Measurements from ENCODE around the gene BEND4.

The BEND4 gene

DNA sequence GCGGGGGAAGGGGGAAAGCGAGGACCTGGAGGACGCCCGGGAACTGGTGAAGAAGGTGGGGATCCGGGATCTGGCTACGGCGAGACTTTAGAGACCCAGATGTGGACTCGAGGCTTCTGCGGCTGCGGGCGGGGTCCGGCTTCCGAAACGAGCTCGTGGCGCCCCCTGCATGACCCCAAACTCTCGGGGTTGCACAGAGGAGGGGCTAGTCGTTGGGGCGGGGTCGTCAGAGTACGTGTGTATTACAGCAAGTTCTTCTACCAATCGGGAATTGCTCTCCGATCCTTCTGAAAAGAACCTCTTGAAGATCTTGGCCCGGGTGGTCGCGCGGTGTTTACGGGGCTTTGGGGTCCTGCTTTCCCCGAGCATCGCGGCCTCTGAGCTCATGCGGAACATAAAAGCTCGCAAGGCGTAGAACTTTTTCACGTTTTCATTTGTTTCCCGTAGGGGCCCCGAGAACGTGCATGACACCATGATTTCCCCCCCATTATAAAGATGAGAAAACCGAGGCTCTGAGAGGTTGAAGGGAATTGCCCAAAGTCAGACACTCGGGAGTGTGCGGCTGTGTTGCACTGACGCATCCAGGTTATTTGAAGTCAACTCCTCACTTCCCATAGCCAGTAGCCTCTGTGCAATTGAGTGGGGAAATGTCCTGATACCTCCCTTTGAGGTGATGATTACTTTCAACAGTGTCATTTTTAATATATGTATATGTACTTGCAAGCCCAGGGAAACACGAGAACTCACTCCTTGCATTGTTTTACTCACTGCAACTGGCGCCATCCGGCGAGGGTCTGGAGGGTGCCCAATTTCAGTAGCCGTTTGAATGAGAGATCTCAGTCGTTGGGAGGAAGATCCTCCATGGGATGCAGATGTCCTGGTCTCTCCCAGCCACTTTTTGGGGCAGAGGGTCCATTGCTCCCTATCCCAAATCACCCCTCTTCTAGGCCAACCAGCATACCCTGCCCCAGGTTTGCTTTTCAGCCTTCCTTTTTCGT, at the start of gene BEND4:
Gene BEND4 (minus strand): TSS at position 149 of the 998 bp plus-strand sequence. CDS start 512 bp downstream, outside the sequence.
- ATAC-seq: no peak

DNA sequence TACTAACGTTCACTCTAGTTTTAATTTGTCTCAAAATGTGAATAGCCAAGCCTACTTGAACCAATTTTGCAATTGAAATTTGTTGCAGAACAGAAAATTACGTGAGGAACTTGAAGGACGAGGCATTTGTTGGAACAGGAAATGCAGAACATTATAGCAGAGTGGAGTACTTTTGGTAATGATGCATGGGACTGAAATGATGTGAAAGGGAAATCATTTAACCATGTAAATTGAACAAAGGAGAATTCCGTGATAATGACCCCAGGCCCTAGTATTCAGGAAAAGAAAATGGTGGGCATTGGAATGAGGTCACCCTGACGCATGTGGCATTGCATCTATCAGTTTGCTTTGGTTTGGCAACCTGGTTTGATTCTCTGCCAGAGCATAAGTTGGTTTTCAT, 44.9 kb upstream of the BEND4 start:
- TF ChIP-seq ARNTL (CRISPR knock-in tag; IDR thresholded peaks at IDR 0.05; ENCODE audit: borderline replicate concordance, low read depth) (no peak), ISL1 (CRISPR knock-in tag; IDR thresholded peaks at IDR 0.05) (no peak), ZC3H10 (CRISPR knock-in tag; IDR thresholded peaks at IDR 0.05) (no peak), CSDC2 (CRISPR knock-in tag; IDR thresholded peaks at IDR 0.05) (no peak), ZNF565 (CRISPR knock-in tag; conservative IDR thresholded peaks at IDR 0.05; ENCODE audit: low read depth) (no peak), TCF4 (CRISPR knock-in tag; IDR thresholded peaks at IDR 0.05; ENCODE audit: borderline replicate concordance) (no peak), PPARA (CRISPR knock-in tag; IDR thresholded peaks at IDR 0.05; ENCODE audit: borderline replicate concordance) (no peak), ZFP3 (CRISPR knock-in tag; IDR thresholded peaks at IDR 0.05) (no peak), SNAI2 (CRISPR knock-in tag; IDR thresholded peaks at IDR 0.05) (no peak)
- TF ChIP-seq, protein P1, sequence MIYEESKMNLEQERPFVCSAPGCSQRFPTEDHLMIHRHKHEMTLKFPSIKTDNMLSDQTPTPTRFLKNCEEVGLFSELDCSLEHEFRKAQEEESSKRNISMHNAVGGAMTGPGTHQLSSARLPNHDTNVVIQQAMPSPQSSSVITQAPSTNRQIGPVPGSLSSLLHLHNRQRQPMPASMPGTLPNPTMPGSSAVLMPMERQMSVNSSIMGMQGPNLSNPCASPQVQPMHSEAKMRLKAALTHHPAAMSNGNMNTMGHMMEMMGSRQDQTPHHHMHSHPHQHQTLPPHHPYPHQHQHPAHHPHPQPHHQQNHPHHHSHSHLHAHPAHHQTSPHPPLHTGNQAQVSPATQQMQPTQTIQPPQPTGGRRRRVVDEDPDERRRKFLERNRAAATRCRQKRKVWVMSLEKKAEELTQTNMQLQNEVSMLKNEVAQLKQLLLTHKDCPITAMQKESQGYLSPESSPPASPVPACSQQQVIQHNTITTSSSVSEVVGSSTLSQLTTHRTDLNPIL (CRISPR knock-in tag; IDR thresholded peaks at IDR 0.05; ENCODE audit: low read depth): no peak
- TF ChIP-seq, protein P2, sequence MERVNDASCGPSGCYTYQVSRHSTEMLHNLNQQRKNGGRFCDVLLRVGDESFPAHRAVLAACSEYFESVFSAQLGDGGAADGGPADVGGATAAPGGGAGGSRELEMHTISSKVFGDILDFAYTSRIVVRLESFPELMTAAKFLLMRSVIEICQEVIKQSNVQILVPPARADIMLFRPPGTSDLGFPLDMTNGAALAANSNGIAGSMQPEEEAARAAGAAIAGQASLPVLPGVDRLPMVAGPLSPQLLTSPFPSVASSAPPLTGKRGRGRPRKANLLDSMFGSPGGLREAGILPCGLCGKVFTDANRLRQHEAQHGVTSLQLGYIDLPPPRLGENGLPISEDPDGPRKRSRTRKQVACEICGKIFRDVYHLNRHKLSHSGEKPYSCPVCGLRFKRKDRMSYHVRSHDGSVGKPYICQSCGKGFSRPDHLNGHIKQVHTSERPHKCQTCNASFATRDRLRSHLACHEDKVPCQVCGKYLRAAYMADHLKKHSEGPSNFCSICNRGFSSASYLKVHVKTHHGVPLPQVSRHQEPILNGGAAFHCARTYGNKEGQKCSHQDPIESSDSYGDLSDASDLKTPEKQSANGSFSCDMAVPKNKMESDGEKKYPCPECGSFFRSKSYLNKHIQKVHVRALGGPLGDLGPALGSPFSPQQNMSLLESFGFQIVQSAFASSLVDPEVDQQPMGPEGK (CRISPR knock-in tag; IDR thresholded peaks at IDR 0.05; ENCODE audit: borderline replicate concordance): no peak
- TF ChIP-seq, protein P3, sequence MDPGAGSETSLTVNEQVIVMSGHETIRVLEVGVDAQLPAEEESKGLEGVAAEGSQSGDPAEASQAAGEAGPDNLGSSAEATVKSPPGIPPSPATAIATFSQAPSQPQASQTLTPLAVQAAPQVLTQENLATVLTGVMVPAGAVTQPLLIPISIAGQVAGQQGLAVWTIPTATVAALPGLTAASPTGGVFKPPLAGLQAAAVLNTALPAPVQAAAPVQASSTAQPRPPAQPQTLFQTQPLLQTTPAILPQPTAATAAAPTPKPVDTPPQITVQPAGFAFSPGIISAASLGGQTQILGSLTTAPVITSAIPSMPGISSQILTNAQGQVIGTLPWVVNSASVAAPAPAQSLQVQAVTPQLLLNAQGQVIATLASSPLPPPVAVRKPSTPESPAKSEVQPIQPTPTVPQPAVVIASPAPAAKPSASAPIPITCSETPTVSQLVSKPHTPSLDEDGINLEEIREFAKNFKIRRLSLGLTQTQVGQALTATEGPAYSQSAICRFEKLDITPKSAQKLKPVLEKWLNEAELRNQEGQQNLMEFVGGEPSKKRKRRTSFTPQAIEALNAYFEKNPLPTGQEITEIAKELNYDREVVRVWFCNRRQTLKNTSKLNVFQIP (CRISPR knock-in tag; IDR thresholded peaks at IDR 0.05; ENCODE audit: borderline replicate concordance, low read depth): no peak
- TF ChIP-seq, protein P4, sequence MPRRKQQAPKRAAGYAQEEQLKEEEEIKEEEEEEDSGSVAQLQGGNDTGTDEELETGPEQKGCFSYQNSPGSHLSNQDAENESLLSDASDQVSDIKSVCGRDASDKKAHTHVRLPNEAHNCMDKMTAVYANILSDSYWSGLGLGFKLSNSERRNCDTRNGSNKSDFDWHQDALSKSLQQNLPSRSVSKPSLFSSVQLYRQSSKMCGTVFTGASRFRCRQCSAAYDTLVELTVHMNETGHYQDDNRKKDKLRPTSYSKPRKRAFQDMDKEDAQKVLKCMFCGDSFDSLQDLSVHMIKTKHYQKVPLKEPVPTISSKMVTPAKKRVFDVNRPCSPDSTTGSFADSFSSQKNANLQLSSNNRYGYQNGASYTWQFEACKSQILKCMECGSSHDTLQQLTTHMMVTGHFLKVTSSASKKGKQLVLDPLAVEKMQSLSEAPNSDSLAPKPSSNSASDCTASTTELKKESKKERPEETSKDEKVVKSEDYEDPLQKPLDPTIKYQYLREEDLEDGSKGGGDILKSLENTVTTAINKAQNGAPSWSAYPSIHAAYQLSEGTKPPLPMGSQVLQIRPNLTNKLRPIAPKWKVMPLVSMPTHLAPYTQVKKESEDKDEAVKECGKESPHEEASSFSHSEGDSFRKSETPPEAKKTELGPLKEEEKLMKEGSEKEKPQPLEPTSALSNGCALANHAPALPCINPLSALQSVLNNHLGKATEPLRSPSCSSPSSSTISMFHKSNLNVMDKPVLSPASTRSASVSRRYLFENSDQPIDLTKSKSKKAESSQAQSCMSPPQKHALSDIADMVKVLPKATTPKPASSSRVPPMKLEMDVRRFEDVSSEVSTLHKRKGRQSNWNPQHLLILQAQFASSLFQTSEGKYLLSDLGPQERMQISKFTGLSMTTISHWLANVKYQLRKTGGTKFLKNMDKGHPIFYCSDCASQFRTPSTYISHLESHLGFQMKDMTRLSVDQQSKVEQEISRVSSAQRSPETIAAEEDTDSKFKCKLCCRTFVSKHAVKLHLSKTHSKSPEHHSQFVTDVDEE (CRISPR knock-in tag; IDR thresholded peaks at IDR 0.05): no peak
- ATAC-seq: no peak

More for the DNA sequence above, at the start of gene BEND4:
- TF ChIP-seq, protein P1 (CRISPR knock-in tag; IDR thresholded peaks at IDR 0.05; ENCODE audit: low read depth): no peak
- TF ChIP-seq TOX (CRISPR knock-in tag; IDR thresholded peaks at IDR 0.05; ENCODE audit: borderline replicate concordance): no peak
- no peak for TF ChIP-seq GLIS3 (CRISPR knock-in tag; IDR thresholded peaks at IDR 0.05)
- no peak for TF ChIP-seq ZC3H10 (CRISPR knock-in tag; IDR thresholded peaks at IDR 0.05)
- no peak for TF ChIP-seq BACH2 (CRISPR knock-in tag; IDR thresholded peaks at IDR 0.05; ENCODE audit: borderline replicate concordance)
- no peak for TF ChIP-seq ZNF70 (CRISPR knock-in tag; IDR thresholded peaks at IDR 0.05)
- TF ChIP-seq ISL1 (CRISPR knock-in tag; IDR thresholded peaks at IDR 0.05): no peak
- no peak for TF ChIP-seq TCF4 (CRISPR knock-in tag; IDR thresholded peaks at IDR 0.05; ENCODE audit: borderline replicate concordance)
- TF ChIP-seq RARB (CRISPR knock-in tag; IDR thresholded peaks at IDR 0.05): no peak
- TF ChIP-seq, protein P5, sequence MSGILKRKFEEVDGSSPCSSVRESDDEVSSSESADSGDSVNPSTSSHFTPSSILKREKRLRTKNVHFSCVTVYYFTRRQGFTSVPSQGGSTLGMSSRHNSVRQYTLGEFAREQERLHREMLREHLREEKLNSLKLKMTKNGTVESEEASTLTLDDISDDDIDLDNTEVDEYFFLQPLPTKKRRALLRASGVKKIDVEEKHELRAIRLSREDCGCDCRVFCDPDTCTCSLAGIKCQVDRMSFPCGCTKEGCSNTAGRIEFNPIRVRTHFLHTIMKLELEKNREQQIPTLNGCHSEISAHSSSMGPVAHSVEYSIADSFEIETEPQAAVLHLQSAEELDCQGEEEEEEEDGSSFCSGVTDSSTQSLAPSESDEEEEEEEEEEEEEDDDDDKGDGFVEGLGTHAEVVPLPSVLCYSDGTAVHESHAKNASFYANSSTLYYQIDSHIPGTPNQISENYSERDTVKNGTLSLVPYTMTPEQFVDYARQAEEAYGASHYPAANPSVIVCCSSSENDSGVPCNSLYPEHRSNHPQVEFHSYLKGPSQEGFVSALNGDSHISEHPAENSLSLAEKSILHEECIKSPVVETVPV (CRISPR knock-in tag; IDR thresholded peaks at IDR 0.05): no peak
- no peak for TF ChIP-seq ARNTL (CRISPR knock-in tag; IDR thresholded peaks at IDR 0.05; ENCODE audit: borderline replicate concordance, low read depth)

All from SK-N-SH treated with all-trans-retinoic acid at 6 μM for 48 hours (cell line).